ENCODE results near the gene ANGPTL8.

- TF ChIP-seq CEBPB (IDR thresholded peaks at IDR 0.05), result no peak
- TF ChIP-seq USF1 (IDR thresholded peaks at IDR 0.05), result no peak
- no peak for TF ChIP-seq FOXM1 (IDR thresholded peaks at IDR 0.05; ENCODE audit: borderline replicate concordance, low read depth)
- TF ChIP-seq, protein P1, sequence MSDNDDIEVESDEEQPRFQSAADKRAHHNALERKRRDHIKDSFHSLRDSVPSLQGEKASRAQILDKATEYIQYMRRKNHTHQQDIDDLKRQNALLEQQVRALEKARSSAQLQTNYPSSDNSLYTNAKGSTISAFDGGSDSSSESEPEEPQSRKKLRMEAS (IDR thresholded peaks at IDR 0.05), result no peak
- TF ChIP-seq REST (IDR thresholded peaks at IDR 0.05; ENCODE audit: low read depth), result no peak
- no peak for TF ChIP-seq EGR1 (IDR thresholded peaks at IDR 0.05)
- TF ChIP-seq RAD21 (IDR thresholded peaks at IDR 0.05; ENCODE audit: low read depth), result no peak
- TF ChIP-seq EP300 (IDR thresholded peaks at IDR 0.05; ENCODE audit: borderline replicate concordance), result no peak
- no peak for TF ChIP-seq TEAD4 (IDR thresholded peaks at IDR 0.05)
- no peak for TF ChIP-seq TCF12 (IDR thresholded peaks at IDR 0.05; ENCODE audit: low read depth)
- no peak for TF ChIP-seq YY1 (IDR thresholded peaks at IDR 0.05; ENCODE audit: low read depth)
- no peak for TF ChIP-seq CREB1 (IDR thresholded peaks at IDR 0.05; ENCODE audit: low read depth)
Measured at GRCh38 chr19:11233073-11233472, 6.3 kb upstream of the ANGPTL8 start.
